ENCODE data around the gene PLAAT5.

The PLAAT5 gene

DNA sequence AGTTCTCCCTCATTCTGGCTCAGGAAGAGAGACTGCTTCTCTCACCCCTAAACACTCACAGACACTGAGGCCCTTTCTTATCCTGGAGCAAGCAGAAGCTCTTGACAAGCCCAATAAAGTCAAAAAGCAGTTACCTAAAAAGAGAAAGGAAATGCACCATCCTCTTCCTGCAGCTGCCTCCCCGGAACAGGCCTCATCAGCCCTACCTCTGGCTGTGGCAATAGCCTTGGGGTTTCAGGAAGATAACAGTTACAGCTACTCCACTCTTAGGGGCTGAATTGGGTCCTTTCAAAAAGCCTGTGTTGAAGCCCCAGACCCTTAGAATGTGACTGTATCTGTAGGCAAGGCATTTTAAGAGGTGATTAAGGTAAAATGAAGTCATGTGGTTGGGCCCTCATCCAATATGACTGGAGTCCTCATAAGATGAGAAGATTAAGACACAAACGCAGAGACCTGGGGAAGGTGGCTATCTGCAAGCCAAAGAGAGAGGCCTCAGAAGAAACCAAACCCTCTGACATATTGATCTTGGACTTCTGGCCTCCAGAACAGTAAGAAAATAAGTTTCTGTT lies 11.4 kb upstream of the PLAAT5 start:
- no peak for TF ChIP-seq Cebpa-rat (IDR thresholded peaks at IDR 0.05)
- no peak overlapping the region for H3K9ac ChIP-seq
- H3K4me1 ChIP-seq: peaks cover 54 to 57% (median 56%) of the 10 kb centered on the region in 10 experiments
- H3K9me3 ChIP-seq (replicated peaks in 1 of 11): peaks cover 39 to 50% (median 43%) of the 10 kb centered on the region in 11 experiments
- no peak overlapping the region for H3K4me3 ChIP-seq
- peak overlapping the region; percentile 82 to 96 (median 88) for H3K4me2 ChIP-seq
- peaks cover 0 to 6% (median 0%) of the 10 kb centered on the region in 11 experiments; a peak in 1 of 22 replicates for H3K27me3 ChIP-seq
- peaks cover 0 to 4% (median 0%) of the 10 kb centered on the region in 11 experiments; a peak in 1 of 22 replicates for H3K36me3 ChIP-seq
- H3K27ac ChIP-seq: peak overlapping the region in 10 of 11 experiments; percentile 9 to 74 (median 38); a peak in 11 of 22 replicates
- H4K20me1 ChIP-seq: peaks cover 0 to 15% (median 0%) of the 10 kb centered on the region in 11 experiments; a peak in 2 of 22 replicates

DNA sequence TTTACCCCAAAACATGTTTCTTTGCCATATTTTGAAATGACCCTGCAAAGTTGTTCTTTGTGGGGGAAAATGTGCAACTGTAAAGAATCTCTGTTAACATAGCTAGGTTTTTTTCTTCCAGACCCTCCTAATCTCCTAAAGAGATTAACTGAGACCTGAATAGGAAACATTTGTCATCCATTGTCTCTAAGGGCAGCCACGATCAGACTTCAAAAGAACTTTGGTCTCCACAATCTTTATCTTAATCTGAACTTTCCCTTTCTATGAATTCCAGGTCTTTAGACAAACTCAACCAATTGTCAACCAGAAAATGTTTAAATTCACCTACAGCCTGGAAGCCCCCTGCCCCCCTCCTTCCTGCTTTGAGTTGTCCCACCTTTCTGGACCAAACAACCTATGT lies 10.3 kb upstream of the PLAAT5 start:
- H3K9ac ChIP-seq: no peak overlapping the region
- no peak overlapping the region for H3K4me2 ChIP-seq
- peaks cover 0 to 4% (median 0%) of the 10 kb centered on the region in 11 experiments; a peak in 1 of 22 replicates for H3K36me3 ChIP-seq
- no peak for TF ChIP-seq Cebpa-rat (IDR thresholded peaks at IDR 0.05)
- H3K4me3 ChIP-seq: no peak overlapping the region
- H4K20me1 ChIP-seq: peaks cover 0 to 4% (median 0%) of the 10 kb centered on the region in 11 experiments; a peak in 2 of 22 replicates
- no peaks in the 10 kb centered on the region for H3K27me3 ChIP-seq
- H3K9me3 ChIP-seq (replicated peaks in 1 of 11): peaks cover 39 to 55% (median 45%) of the 10 kb centered on the region in 11 experiments
- no peak overlapping the region for H3K27ac ChIP-seq
- peaks cover 43 to 55% (median 45%) of the 10 kb centered on the region in 10 experiments for H3K4me1 ChIP-seq

DNA sequence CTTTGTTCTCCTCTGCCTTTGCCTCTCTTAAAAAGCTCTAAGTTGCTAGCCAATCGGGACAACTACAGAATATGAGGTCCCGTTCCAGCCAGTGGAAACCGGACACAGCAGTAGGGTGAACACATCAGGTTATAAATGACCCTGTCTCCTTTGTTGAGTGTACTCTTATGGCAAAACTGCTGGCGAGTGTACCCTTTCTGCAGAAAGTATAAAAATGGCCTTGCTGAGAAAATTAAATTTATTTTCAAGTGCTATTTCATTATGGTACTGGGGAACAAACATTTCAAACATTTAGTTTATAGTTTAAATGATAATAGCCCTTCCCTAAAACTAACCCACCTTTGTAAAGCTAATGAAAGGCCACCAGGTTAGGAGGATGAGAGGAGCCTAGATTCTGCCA lies 8.9 kb upstream of the PLAAT5 start:
- Histone ChIP-seq H3K9me3 (replicated peaks in 1 of 11) (peaks cover 39 to 55% (median 45%) of the 10 kb centered on the region in 11 experiments), H3K27ac (no peak overlapping the region), H3K9ac (no peak overlapping the region), H3K4me3 (peak overlapping the region in 1 of 10 experiments; percentile 4; a peak in 1 of 20 replicates), H3K27me3 (no peaks in the 10 kb centered on the region), H4K20me1 (no peaks in the 10 kb centered on the region), H3K4me2 (no peak overlapping the region), H3K36me3 (peaks cover 0 to 4% (median 0%) of the 10 kb centered on the region in 11 experiments; a peak in 1 of 22 replicates), H3K4me1 (peaks cover 30 to 43% (median 31%) of the 10 kb centered on the region in 10 experiments)
- TF ChIP-seq Cebpa-rat (IDR thresholded peaks at IDR 0.05): no peak

DNA sequence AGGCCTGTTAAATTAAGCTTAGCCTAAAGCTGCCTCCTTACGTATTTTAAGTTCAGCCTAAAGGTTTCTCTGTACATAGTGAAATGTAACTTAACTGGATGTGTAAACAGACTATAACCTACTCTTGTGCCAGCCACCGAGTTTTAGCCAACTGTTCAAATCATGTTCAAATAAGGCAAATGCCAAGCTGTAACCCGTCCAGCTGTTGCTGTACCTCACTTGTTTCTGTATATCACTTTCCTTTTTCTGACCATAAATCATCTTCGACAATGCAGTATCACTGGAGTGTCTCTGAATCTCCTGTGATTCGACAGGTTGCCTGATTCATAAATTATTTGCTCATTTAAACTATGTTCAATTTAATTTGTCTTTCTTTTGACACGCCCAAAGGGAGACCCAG lies 4.0 kb upstream of the PLAAT5 start:
- H3K4me3 ChIP-seq: no peak overlapping the region
- H3K4me2 ChIP-seq: no peak overlapping the region
- H3K27ac ChIP-seq: no peak overlapping the region
- H4K20me1 ChIP-seq: no peaks in the 10 kb centered on the region
- TF ChIP-seq Cebpa-rat (IDR thresholded peaks at IDR 0.05): no peak
- no peaks in the 10 kb centered on the region for H3K27me3 ChIP-seq
- H3K36me3 ChIP-seq: no peaks in the 10 kb centered on the region; a peak in 1 of 22 replicates
- H3K9me3 ChIP-seq (replicated peaks in 1 of 11): peaks cover 36 to 64% (median 53%) of the 10 kb centered on the region in 11 experiments
- no peak overlapping the region for H3K9ac ChIP-seq
- peaks cover 0 to 11% (median 0%) of the 10 kb centered on the region in 10 experiments; a peak in 1 of 20 replicates for H3K4me1 ChIP-seq

- Histone ChIP-seq H3K4me3 (no peak overlapping the region), H3K4me1 (peaks cover 0 to 11% (median 0%) of the 10 kb centered on the region in 10 experiments; a peak in 1 of 20 replicates), H3K9ac (no peak overlapping the region), H3K36me3 (no peaks in the 10 kb centered on the region; a peak in 1 of 22 replicates), H3K9me3 (replicated peaks in 1 of 11) (peaks cover 18 to 47% (median 37%) of the 10 kb centered on the region in 11 experiments), H4K20me1 (no peaks in the 10 kb centered on the region), H3K27ac (no peak overlapping the region), H3K27me3 (no peaks in the 10 kb centered on the region), H3K4me2 (no peak overlapping the region)
- no peak for TF ChIP-seq Cebpa-rat (IDR thresholded peaks at IDR 0.05)
Measured at GRCh38 chr11:63493127-63493526, 2.2 kb upstream of the PLAAT5 start.

GRCh38 chr11:63492441-63492840 lies 1.5 kb upstream of the PLAAT5 start:
- Histone ChIP-seq H3K36me3 (no peaks in the 10 kb centered on the region; a peak in 1 of 22 replicates), H3K4me1 (peaks cover 0 to 11% (median 0%) of the 10 kb centered on the region in 10 experiments; a peak in 1 of 20 replicates), H3K4me3 (no peak overlapping the region), H3K27me3 (no peaks in the 10 kb centered on the region), H3K9ac (no peak overlapping the region), H3K4me2 (no peak overlapping the region), H4K20me1 (no peaks in the 10 kb centered on the region), H3K9me3 (replicated peaks in 1 of 11) (peaks cover 17 to 41% (median 34%) of the 10 kb centered on the region in 11 experiments), H3K27ac (no peak overlapping the region)
- no peak for TF ChIP-seq Cebpa-rat (IDR thresholded peaks at IDR 0.05)

DNA sequence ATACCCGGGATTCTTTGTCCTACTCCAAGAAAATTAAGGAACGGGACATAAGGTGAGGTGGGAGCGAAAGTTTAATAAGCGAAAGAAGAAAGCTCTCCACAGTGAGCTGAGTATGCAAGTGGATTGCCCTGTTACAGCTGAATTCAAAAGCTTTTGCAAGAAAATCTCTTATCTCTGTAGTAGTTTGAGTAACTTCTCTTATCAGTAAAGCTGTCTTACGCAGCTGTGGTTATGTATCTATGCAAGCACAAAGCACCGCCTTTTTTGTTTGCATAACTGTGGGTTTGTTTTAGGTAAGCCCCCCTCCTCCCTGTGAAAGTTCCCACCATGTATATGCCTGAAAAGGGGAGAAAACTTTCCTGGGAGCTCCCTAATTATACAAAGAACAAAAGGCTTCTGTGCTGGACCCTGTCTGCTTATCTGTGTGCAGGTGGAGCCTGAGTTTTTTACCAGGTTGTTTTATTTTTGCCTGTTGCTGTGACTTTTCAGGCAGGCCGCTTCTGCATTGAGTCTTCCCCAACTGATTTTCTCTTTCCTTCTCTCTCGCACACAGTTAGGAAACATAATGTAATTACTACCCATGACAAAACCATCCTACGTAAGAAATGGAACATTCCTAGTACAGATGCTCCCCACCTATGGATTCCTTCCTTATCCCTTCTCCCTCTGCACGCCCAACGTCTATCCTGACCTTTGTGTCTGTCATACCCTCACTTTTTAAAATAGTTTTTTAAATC lies 837 bp upstream of the PLAAT5 start:
- H3K4me2 ChIP-seq: no peak overlapping the region
- no peaks in the 10 kb centered on the region for H4K20me1 ChIP-seq
- H3K9me3 ChIP-seq (replicated peaks in 1 of 11): peaks cover 17 to 36% (median 31%) of the 10 kb centered on the region in 11 experiments; a peak in 21 of 22 replicates
- no peak for TF ChIP-seq Cebpa-rat (IDR thresholded peaks at IDR 0.05)
- no peaks in the 10 kb centered on the region for H3K27me3 ChIP-seq
- H3K9ac ChIP-seq: no peak overlapping the region
- no peak overlapping the region for H3K4me3 ChIP-seq
- H3K27ac ChIP-seq: no peak overlapping the region
- peaks cover 0 to 8% (median 0%) of the 10 kb centered on the region in 10 experiments; a peak in 1 of 20 replicates for H3K4me1 ChIP-seq
- H3K36me3 ChIP-seq: no peaks in the 10 kb centered on the region; a peak in 1 of 22 replicates

DNA sequence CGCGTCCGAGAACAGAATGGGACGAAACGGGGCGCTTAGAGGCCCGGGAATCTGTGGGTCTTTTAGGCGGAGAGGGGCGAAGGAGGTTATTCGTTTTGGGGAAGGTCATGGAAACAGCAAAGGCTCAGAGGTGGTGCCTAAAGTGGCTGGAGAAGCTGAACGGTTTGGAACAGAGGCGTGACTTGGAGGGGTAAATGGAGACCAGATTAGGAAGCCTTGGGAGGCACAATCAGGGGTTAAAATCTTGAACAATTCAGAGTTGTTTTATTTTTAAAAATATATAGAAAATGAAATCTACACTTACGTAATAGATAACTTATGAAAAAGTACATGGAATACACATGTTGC lies 247 bp upstream of the PLAAT5 start:
- H3K27me3 ChIP-seq: no peaks in the 10 kb centered on the region
- H3K4me2 ChIP-seq: no peak overlapping the region
- H4K20me1 ChIP-seq: no peaks in the 10 kb centered on the region
- H3K27ac ChIP-seq: no peak overlapping the region
- peaks cover 20 to 38% (median 31%) of the 10 kb centered on the region in 11 experiments for H3K9me3 ChIP-seq (replicated peaks in 1 of 11)
- no peak overlapping the region for H3K9ac ChIP-seq
- H3K36me3 ChIP-seq: no peaks in the 10 kb centered on the region; a peak in 1 of 22 replicates
- TF ChIP-seq Cebpa-rat (IDR thresholded peaks at IDR 0.05): no peak
- H3K4me1 ChIP-seq: peaks cover 0 to 5% (median 0%) of the 10 kb centered on the region in 10 experiments; a peak in 1 of 20 replicates
- no peak overlapping the region for H3K4me3 ChIP-seq

DNA sequence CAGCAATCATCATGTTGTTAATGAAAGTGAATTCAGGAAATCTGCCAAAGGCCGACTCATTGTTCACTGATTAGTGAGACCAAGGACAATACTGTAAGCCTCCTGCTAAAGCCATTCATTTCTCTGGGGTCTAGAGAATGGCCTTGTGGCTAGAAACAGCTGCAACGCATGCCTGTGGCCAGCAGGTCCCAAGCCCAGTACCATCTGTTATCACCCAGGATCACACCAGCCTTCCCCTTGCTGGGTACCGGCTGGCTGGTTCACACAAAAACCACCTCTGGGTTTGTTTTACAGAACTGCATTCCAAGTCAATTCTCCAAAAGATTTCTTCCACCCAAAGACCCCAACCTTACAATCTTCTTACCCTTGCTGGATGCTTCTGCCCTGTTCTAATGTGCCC lies 1.1 kb downstream of the PLAAT5 start:
- Histone ChIP-seq H3K9me3 (replicated peaks in 1 of 11) (peaks cover 33 to 51% (median 44%) of the 10 kb centered on the region in 11 experiments), H4K20me1 (no peaks in the 10 kb centered on the region), H3K4me1 (0 out of 20 replicates have a peak, but pooled peaks cover 0 to 5% (median 0%) of the 10 kb centered on the region in 10 experiments), H3K27me3 (no peaks in the 10 kb centered on the region), H3K27ac (no peak overlapping the region), H3K9ac (no peak overlapping the region), H3K36me3 (no peaks in the 10 kb centered on the region; a peak in 1 of 22 replicates), H3K4me3 (no peak overlapping the region), H3K4me2 (no peak overlapping the region)
- no peak for TF ChIP-seq Cebpa-rat (IDR thresholded peaks at IDR 0.05)
